GM18498 (cell line): ENCODE data around the gene COX5A.

ENCODE experiments used
- ATAC-seq: cut with Tn5 transposase; IDR thresholded peaks from one replicate; pipeline ENCODE4 v1.9.1; 2021; ENCODE audit warnings: mild to moderate bottlenecking, moderate library complexity; ENCODE audit not compliant: unreplicated experiment

COX5A gene

DNA sequence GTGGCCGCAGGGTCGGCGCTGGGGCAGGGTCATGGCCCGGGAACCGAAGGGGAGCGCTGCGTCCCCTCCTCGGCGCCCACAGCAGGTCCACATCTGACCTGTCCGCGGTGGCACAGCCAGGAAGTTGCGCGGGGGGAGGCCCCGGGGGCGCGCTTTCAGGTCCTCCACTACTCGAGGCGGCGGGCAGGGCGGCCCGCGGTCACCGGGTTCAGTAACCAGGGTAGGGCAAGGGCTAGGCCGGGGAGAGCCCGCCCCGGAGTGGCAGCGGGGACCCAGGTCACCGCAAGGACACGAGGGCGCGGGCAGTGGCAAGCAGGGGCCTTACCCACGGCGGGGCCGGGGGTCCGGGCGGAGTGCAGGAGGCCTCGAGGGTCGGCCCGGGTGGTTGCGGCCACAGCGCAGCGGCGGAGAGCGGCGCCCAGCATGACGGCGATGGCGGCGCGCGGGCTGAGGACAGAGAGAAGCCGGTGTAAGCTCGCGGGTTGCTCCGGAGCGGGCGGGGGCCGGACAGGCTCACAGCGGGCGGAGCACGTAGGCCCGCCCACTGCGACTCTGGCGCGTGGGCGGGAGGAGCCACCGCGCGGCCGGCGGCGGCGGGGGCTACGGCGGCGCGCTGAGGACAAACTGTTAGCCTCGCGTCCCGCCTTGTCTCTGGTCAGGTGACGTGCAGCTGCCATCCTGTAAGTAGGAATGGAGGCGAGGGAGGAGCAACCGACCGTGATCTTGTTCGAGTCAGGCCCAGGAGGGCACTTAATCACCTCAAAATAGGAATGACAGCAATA, at the start of gene COX5A:
Gene COX5A, minus strand, starts transcription at position 484 of the 782 bp plus-strand sequence. Its CDS starts 59 bp downstream, at position 425.
- ATAC-seq, result peak; percentile 92

DNA sequence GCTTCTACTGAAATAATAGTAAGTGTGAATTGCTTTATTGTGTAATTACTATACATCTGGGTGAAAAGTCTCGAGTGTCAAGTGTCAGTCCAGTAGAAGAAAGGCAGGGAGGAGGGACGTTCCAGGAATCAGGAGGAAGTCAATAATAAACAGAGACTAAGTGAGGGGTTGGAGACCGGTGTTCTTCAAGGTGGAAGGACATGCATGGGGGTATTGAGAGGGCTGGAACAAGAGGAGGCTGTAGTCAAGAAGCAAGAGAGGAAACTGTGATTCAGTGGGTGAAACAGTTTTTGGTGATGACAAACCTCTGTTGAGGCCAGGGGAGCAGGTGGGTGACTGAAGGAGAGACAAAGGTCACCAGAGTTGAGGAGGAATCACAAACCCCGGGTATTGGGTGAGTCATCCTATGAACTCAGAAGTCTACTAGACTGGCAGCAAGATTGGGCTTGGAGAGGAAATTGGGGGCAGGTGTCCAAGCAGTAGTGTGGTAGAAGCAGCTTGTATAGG, 45.9 kb upstream of the COX5A start:
- ATAC-seq, result no peak

DNA sequence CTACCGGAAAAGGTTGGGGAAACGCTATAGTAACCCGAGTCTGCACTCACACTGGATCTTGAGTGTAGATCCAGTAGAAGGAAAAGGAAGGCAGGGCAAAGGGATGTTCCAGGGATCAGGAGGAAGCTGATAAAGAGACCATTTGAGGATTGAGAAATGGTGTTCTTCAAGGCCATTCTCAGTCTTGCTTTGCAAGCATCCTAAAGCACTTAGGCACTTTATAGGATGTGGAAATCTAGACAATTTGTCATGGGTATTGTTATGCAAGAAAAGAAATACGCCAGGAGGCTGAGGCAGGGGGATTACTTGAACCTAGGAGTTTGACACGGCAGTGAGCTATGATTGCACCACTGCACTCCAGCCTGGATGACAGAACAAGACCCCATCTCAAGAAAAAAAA, 44.3 kb upstream of the COX5A start:
- ATAC-seq, result no peak

DNA sequence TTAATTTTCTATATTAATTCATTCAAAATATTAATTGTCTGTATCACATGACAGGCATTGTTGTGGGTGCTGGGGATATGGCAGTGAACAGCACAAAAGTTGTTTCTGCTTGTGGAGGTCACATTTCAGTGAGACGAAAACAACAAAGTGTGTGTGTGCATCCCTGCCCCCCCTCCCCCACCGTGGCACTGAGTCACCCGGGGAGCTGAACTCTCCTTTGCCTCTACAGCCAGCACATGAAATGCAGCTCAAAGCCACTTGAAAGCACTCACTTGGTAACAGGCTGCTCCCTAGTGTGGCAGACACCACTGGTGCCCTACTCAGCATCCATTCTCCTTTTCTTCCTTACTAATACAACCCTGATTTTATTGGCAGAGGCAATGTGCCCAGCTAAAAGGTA, 40.6 kb upstream of the COX5A start:
- no peak for ATAC-seq

DNA sequence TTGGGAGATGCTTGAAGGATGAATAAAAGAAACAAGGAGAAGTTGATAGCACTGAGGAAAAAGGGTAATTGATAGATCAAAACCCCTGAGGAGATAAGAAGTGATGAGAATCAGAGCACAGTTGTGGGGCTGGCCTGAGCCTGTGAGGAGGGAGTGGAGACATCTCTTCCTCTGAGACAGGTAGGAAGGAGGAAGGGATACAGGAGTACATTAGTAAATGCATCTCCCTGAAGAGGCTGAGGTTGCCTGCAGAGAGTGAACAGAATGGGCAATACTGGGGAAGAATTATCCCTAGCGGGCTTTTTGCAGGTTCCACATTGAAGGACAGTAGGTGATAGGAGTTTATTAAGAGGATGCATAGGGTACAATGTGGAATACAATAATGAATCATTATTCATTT, 40.2 kb upstream of the COX5A start:
- no peak for ATAC-seq

DNA sequence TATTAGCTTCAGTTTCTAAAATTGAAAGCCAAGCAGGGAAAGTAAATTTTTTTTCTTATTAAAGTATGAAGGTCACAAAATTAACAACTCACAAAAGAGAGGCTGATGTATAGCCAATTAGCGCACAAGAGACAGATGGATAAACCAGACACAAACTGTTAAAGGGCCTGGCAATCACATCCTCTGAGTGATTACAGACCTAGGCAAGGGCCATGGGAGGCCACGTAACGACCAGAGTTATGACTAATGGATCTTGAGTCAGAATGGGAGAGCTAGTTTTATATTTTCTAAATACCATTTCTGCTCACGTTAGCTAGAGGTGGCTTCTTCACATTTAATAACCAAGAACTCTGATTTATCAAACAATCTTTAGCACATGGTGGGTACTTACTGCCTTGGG, 39.7 kb upstream of the COX5A start:
- ATAC-seq, result no peak

DNA sequence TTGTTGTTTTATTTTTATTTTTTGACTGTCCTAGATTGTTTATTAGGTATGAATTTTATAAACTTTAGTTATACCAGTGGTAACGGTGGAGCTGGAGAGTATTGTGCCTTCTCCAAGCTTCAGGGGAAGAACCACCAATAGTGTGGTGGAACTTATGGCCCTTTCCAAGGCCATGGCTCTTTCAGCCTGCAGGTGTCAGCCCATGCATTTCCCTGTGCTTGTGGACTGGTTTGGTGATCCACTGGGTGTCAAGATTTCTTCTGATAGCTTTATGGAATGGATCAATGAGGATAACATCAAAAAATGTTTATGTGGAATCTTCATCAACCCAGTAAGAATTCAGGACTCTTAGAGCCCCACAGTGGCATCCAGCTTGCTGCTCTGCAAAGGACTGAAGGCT, 38.3 kb upstream of the COX5A start:
- no peak for ATAC-seq

DNA sequence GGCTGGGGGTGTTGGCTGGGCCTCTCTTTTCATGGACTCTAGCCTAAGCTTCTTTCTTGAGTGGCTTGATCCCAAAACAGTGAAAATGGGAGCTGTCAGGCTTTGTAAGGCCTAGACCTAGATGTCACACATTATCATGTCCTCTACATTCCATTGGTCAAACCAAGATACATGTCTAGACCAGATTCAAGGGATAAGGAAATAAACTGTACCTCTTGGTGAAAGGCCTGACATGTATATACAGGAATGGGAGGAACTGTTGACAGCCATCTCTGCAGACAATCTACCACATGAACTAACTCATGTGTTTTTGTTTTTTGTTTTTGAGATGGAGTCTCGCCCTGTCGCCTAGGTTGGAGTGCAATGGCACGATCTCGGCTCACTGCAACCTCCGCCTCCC, 29.8 kb upstream of the COX5A start:
- ATAC-seq, result no peak

DNA sequence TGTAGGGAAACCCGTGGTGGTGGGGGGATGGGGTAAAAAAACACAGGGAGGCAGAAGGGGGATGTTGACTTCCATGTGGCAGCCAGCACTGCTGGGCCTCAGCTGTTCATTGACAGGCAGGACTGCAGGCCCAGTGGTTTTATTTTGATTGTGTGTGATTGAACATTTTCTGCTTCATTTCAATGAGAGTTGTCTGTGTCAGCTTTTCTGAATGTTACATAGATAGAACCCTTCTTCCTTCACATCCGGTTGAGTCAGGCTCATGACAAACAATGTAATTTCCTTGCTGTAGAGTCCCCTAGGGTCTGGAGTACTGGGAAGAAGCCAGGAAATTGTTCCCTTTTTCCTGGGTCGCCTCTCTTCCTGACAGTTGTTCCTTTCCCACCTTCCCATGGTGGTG, 26.9 kb upstream of the COX5A start:
- no peak for ATAC-seq

DNA sequence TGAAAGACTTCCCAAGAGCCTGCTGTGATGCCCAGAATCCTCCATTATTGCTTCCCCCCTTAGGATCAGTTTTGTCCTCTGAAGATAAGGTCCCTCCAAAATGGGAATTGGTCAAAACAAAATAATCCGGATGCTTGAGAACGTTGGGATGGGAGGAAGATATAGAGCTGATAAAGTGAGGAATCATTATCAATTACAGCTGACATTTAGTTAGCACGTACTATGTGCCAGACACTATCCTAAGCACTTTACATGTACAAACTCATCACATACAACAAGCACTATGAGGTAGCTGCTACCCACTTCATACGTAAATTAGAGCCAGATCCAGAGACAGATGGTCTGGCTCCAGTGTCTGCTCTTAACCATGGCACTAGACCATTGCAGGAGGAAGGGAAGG, 25.3 kb upstream of the COX5A start:
- ATAC-seq, result no peak

DNA sequence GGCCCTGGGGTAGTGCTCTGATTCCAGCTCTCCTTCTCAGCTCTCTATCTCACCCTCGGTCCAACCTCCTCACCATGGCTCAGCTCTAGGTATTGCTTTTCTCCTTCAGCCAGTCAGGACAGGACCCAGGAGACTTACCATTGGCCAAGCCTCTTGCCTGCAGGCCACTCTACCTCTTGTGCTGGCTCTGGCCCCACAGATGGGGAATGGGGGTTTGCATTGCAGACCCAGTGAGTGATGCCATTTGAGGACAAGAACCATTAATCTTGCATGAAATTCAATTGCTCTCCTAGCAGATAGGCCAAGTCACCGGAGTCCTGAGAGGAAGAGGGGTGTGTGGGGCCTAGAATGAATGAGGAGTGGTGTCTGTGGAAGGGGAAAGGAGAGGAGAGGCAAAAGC, 24.8 kb upstream of the COX5A start:
- no peak for ATAC-seq

DNA sequence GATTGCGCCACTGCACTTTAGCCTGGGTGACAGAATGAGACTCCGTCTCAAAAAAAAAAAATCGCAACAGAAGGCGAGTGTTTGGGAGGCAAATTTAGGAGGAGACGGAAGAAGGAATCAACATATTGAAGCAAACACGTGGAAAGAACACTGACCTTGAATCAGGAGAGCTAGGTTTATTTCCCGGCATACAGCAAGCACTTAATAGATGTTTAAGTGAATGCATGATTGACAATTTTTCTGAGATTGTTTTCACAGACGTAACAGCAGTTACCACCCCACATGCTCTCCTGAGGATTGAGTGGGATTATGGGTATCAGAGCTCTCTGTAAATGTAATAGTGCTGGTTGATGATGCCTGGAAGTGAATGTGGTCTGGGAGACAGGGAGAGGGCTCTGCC, 24.3 kb upstream of the COX5A start:
- ATAC-seq, result no peak

DNA sequence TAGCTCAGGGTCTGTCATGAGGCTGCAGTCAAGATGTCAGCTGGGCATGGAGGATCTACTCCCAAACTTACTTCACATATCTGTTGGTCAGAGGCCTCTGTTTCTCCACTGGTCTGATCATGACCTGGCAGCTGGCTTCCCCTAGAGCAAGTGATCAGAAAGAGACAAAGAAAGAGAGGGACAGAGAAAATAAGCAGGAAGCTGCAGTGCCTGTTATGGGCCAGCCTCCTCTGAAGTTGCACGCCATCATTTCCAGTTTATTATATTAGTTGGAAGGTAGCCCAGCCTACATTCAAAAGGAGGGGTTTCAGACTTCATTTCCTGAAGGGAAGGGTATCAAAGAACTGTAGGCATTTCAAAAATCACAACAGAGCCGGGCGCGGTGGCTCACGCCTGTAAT, 23.7 kb upstream of the COX5A start:
- no peak for ATAC-seq

DNA sequence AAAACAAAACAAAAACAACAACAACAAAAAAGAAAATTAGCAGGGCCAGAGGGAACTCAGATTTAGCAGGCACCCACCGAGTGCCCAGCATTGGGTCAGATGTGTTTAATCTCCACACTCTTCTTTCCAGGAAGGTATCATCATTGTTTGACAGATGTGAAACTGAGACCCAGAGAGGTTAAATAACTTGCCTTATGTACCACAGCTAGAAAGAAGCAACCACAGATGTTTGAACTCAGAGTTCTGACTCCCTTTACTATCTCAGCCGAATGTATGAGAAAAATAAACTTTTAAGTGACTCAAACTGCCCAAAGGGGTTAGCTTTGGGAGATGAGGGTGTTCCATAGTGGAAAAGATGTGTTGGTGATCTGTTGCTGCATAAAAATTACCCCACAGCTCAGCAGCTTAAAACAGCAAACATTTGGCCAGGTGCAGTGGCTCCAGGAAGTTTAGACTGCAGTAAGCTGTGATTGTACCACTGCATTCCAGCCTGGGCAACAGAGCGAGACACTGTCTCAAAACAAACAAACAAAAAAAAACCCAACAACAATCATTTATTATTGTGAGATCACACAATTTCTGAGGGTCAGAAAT, 23.2 kb upstream of the COX5A start:
- no peak for ATAC-seq

DNA sequence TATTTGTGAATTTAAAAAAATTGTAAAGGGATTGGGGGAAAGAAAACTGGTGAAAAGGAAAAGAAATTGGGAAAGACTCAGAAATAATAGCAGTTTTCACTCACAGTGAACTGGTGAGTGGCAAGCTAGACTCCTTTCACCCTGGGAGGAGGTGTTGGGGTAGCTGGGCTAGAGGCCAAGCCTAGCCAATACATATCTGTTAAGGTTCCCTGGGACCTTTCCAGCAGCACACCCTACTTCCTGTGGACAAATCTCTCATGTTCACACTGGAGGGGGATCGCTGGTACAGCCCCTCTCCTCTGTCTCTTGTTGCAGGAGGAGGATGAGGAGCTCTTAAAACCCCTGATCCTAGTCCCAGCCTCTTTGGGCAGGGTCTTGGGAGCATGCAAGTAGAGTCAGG, 22.4 kb upstream of the COX5A start:
- ATAC-seq, result no peak

DNA sequence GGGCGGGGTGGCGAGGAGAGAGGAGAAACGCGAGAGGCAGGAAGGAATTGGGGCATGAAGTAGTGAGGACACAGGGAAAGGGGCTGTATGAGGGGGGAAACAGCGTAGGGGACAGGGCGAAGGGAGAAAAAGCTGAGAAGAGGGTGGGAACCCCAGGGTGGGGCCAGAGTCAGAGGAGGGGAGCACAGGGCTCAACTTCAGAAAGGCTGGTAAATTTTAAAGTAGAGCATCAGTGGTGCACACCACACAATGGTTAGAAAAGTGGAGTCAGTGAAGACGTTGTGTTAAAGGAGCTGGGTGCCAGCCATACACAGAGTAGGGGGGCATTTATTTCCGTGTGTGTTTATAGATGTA, 21.7 kb upstream of the COX5A start:
- no peak for ATAC-seq

DNA sequence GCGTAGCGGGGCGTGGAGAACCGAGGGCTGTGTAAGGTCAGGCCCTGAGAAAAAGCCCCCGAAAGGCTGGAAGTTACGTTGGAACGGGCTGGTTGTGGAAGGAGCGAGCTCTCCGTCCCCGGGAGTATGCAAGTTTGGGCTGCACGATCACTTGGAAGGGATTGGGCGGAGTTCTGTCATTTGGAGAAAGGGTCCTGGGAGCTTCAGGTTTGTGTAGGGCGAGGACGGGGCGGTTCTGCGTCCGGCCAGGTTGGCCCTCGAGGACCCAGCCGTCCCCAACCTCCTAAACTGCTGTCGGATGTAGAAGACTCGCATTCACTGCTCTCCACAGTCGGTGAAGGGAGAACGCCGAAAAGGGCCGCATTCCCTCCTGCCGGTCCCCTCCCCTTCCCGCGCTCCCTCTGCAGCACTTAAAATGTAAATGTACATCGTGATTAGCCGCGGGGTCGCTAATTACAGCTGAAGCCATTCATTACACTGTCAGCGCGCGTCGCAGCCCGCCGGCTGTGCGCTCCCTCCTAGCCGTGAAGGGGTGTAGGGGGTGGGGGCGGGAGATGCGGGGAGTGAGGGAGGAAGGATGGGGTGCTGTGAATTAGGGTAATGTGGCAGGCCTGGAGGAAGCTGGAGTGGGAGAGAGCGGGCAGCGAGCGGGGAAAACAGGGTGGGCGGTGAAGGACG, 21.2 kb upstream of the COX5A start:
- ATAC-seq, result no peak

DNA sequence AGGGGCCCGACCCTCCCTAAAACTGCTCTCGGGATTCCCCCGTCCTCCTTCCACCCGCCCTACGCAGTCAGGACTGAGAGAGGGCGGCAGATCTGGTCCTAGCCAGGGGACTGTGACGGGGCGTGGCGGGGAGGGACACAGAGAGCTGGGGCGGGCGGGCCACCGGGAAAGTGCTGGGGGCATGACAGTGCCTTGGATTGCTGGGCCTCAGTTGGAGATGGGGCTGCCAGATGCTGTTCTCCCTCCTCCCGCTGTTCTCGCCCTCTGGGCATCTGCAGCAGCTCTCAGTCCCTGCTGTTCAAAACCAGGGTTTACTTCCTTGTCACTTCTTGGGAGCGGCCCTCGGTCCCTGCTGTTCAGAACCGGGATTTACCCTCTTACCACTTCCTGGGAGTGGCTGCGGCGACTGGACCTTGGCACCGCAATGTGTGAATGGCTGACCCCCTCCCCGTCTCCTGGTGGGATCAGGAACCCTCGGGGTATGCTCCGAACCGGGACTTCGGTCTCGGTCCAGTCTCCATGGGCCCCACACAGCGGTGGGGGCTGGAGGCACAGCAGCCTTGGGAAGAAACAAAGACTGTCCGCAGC, 20.5 kb upstream of the COX5A start:
- ATAC-seq, result no peak

DNA sequence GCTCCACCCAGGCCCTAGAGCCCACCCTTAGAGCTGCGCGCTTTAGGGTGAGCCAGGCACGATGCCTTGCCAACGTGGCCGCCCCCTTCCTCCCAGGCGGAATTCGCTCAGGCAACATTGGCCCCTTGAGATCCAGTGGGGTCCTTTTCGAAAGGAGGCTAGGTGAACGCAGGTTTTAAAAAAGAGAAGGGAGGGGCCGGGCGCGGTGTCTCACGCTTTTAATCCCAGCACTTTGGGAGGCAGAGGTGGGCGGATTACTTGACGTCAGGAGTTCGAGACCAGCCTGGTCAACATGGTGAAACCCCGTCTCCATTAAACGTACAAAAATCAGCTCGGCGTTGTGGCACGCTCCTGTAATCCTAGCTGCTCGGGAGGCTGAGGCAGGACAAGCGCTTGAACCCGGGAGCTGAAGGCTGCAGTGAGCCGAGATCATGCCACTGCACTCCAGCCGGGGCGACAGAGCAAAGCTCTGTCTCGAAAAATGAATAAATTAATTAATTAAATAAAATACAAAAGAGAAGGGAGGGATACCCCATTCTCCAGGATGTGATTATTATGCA, 19.7 kb upstream of the COX5A start:
- ATAC-seq, result no peak

DNA sequence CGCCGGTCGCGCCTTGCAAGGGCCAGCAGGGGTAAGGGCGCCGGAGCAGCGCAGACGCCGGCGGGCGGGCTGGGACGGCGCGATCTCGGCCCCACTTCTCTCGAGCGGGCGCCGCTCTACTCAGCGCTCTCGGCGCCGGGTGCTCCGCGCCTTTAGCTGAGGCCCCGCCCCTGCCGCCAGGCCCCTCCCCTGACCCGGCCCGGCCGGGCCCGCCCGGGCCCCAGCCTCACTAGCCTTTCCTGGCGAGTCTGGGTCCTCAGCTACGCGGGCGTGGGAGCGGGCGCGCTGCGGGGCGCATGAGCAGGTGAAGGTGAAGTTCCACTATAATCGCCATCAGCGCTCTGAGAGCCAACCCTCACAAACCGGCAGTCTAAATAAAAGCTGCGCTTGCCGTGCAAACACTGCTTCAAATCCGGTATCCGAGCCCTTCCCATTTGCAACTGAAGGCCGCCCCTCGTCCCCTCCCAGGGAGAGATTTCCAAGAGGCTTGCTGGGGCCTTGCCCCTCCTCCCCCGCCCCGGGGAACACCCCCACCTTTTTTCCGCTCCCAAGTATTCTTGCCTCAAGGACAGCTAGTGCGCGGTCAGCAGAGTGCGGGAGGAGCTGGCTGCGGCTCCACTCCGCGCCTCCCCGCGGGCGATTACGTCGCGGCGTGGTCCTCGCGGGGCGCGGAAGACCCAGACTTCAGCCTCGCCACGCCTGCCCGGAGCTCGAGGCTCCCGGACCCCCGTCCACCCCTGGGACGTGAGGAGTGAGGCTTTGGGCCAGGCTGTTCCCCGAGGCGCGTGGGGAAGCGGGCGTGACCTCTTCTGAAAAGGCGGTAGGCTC, 19.0 kb upstream of the COX5A start, which contains the start of gene RPP25:
Gene RPP25, minus strand, starts transcription at position 125 of the 828 bp plus-strand sequence. CDS start 189 bp downstream, outside the sequence.
- peak; percentile 81 for ATAC-seq
